ENCODE measurements around the gene FMN1.

DNA sequence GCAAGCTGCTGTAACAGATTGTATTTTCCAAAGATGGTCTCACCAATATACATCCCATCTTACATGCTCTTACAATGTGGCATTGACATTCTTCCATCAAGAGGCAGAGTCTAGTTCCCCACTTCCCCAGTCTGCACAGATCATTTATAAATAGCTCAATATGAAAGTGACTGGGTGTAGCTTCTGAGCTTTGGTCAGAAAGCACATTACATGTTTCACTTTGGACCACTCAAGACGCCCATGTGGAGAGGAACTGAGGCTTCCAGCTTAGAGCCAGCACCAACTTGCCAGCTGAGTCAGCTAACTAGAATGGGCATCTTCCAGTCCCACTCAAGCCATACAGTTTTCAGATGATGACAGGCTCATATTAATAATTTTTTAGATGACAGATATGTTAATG lies 431.2 kb downstream of the FMN1 start:
- TF ChIP-seq FOXM1 (IDR thresholded peaks at IDR 0.05; ENCODE audit: borderline replicate concordance) (no peak), FOXA1 (IDR thresholded peaks at IDR 0.05) (no peak), TARDBP (IDR thresholded peaks at IDR 0.05) (no peak), NFRKB (IDR thresholded peaks at IDR 0.05) (no peak), SP1 (IDR thresholded peaks at IDR 0.05) (no peak)
- TF ChIP-seq, protein P1, sequence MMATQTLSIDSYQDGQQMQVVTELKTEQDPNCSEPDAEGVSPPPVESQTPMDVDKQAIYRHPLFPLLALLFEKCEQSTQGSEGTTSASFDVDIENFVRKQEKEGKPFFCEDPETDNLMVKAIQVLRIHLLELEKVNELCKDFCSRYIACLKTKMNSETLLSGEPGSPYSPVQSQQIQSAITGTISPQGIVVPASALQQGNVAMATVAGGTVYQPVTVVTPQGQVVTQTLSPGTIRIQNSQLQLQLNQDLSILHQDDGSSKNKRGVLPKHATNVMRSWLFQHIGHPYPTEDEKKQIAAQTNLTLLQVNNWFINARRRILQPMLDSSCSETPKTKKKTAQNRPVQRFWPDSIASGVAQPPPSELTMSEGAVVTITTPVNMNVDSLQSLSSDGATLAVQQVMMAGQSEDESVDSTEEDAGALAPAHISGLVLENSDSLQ (IDR thresholded peaks at IDR 0.05), result no peak

Data from HEK293T (cell line).